GM21619 (cell line): ENCODE results near the gene BUD13.
"Not testable (repeated sequence)": the region's sequence is repeated elsewhere in the genome, so short reads cannot be mapped to it uniquely, and the experiment has no call there.

Experiments used
- ATAC-seq: cut with Tn5 transposase; IDR thresholded peaks from one replicate; pipeline ENCODE4 v1.9.1; 2021; ENCODE audit not compliant: unreplicated experiment

BUD13 gene, protein sequence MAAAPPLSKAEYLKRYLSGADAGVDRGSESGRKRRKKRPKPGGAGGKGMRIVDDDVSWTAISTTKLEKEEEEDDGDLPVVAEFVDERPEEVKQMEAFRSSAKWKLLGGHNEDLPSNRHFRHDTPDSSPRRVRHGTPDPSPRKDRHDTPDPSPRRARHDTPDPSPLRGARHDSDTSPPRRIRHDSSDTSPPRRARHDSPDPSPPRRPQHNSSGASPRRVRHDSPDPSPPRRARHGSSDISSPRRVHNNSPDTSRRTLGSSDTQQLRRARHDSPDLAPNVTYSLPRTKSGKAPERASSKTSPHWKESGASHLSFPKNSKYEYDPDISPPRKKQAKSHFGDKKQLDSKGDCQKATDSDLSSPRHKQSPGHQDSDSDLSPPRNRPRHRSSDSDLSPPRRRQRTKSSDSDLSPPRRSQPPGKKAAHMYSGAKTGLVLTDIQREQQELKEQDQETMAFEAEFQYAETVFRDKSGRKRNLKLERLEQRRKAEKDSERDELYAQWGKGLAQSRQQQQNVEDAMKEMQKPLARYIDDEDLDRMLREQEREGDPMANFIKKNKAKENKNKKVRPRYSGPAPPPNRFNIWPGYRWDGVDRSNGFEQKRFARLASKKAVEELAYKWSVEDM

DNA sequence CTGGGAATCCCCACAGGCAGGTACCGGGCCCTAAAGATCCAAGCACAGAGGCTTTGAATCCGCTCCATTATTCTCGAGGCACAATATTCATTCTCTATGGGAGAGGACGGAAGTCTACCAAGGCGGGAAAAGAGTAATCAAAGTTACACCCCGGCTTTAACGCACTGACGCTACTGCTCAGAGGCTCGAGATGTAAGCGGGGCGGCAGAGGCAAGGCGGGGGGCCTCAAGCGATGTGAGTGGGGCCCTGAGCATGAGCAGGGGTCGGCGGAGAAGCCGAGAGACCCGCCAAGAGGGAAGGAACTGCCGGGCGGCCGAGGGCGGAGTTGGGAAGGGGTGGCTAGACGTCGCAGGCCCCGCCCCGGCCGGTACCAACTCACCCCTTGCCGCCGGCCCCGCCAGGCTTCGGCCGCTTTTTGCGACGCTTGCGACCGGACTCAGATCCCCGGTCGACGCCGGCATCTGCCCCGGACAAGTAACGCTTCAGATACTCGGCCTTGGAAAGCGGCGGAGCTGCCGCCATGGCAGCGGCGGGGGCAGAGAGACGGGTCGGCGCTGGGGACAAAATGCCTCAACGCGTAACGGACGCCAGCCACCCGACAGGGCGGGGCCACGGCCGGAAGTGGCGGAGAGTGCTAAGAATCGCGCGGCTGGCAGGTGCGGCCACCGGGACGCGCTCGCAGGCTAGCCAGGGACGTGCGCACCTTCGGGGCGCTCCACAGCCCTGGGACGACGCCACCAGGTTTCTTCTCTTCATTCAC, at the start of gene BUD13:
TSS of gene BUD13 (minus strand) at position 545 of the 760 bp plus-strand sequence. CDS start at position 522, 23 bp downstream.
- peak; percentile 85 for ATAC-seq

- no peak for ATAC-seq
These were observed 49.8 kb upstream of the BUD13 start for GRCh38 chr11:116822575-116822974.

- no peak for ATAC-seq
These were observed 48.5 kb upstream of the BUD13 start for GRCh38 chr11:116821050-116821918.

- no peak for ATAC-seq
These were observed 46.3 kb upstream of the BUD13 start for GRCh38 chr11:116819049-116819448.

GRCh38 chr11:116814502-116814901, 41.7 kb upstream of the BUD13 start:
- ATAC-seq: no peak

GRCh38 chr11:116813781-116814471, 41.1 kb upstream of the BUD13 start:
- no peak for ATAC-seq

DNA sequence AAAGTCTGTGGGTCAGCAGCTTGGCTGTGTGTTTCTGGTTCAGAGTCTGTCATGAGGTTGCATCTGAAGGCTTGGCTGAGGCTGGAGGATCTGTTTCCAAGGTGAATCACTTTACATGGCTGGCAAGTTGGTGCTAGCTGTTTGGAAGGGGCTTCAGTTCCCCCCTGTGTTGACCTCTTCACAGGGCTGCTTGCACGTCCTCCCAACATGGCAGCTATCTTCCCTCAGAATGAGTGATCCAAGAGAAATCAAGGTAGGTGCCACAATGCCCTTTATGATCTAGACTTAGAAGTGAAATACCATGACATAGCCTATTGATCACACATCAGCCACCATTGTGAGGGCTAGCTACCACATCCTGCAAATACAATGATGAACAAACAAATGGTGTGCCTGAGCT, 40.4 kb upstream of the BUD13 start:
- no peak for ATAC-seq

- ATAC-seq: no peak
These were observed 39.3 kb upstream of the BUD13 start for GRCh38 chr11:116812109-116812508.

DNA sequence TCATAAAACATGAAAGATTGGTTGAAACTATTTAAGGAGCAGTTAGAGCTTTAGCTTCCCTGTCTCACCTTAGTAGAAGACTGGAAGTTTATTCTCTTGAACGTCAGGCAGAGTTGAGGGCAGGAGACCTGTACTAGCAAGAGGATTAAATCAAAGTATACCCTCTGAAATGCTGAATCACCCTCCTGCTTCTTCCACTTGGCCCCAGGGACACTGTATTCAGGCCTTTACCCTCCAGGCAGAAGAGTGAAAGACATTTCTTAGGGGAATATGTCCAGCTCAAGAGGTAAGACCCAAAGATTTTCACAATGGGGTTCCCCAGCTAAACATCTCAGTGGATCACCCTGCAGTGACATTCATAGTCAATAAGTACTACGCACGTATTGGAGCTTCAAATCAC, 38.4 kb upstream of the BUD13 start:
- no peak for ATAC-seq

DNA sequence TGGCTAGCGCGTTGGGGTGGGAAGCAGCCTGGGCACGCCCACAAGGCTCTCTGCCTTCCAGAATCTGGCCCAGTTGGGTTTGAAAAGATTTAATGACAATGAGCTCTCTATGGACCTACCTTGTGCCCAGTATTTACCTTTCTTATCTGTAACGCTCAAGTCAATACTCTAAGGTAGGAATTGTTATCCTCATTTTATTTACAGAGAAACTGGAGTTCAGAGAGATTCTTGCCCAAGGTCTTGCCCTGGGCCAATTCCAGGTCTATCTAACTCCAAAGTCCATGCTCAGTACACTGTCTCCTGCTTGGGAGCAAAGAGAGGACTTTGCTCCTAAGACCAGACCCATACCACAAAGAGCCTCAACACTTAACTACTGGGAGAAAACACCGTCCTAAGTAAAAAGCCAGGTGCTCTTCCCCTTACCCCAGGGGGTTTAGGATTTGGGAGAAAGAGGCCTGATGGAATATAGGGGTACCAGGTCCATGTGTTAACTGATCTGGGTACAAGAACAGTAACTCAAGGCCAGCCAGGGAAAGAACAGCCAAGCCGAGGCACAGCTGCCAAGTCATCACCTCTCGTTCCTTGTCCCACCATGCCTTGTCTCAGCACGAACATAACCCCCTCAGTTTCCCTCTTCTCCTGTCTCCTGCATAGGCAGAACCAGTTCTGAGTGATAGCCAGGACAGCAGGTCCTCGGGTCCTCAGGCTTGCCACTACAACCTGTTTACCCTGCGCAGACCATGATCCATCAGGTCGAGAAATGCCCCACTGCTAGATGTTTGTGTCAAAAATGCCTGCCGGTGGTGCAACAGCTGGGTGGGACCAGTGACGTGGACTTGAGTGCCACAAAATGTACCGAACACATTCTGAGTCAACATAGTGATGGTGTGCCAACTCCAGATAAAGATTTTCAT, 35.7 kb upstream of the BUD13 start:
- no peak for ATAC-seq

DNA sequence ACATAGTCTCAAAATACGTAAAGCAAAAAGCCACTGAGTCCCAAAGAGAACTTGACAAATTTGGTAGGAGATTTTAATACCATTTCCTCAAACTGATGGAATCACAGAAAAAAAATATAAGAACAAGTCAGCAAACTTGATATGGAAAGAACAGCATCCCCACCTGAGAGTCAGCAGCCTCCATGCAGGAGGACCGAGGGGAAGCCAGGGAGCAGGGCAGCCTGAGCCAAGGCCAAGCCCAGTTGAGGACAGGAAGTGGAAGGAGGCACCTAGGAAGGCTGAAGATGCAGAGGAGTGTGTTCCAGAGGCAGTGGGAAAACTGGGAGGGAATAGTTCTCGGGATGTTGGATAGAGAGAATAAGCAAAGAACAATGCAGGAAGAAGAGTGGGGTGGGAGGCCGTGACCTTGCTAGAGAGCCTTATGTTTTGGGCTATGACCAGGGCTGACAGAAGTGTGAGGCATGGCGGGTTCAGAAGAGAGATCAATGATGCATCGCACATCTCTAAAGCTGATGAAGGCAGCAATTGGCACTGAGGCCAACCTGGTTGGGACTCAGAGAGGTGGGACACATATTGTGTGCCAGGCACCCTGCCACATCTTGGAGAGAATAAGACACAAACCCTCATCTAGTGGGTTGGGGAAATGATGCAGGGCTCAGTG, 34.9 kb upstream of the BUD13 start:
- no peak for ATAC-seq

DNA sequence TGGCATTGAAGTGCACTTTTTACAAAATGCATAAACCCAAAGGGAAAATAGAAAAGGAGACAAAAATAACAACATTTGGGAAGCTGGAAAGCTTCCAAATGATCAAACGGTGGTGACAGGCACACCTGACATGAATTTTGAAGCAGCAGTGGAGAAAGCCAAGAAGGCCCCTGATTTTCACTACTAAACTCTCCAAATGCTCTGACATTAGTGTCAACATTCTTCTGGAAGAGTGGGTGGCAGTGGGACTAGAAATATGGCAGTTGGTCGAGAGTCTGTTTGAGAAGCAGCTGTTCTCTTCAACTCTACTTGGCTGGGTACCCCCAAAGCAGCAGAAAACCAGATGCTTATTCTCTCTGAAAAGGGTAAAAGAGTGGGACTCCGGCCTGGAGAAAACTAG, 31.2 kb upstream of the BUD13 start:
- ATAC-seq: no peak

GRCh38 chr11:116801662-116802061, 28.9 kb upstream of the BUD13 start:
- not testable (repeated sequence) for ATAC-seq

- no peak for ATAC-seq
These were observed 27.8 kb upstream of the BUD13 start for GRCh38 chr11:116800610-116801009.

GRCh38 chr11:116798368-116798767, 25.6 kb upstream of the BUD13 start:
- ATAC-seq: no peak

GRCh38 chr11:116797816-116798215, 25.0 kb upstream of the BUD13 start:
- no peak for ATAC-seq

- ATAC-seq: no peak
These were observed 23.8 kb upstream of the BUD13 start for GRCh38 chr11:116796548-116796947.

- no peak for ATAC-seq
These were observed 22.1 kb upstream of the BUD13 start for GRCh38 chr11:116794851-116795250.

DNA sequence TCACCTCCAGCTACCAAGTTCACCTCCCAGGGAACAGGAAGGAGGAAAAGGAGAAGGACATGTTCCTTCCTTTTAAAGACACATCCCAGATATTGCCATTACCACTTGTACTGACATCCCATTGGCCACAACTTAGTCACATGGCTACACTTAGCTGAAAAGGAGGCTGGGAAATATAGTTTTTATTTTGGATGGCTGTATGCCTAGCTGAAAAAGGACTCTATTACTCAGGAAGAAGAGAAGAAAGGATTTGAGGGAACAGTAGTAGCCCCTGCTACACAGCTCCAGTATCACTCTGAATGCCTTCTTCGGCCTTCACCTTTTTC, 20.9 kb upstream of the BUD13 start:
- ATAC-seq: no peak
